Lung (tissue), 12 donors: Measurements from ENCODE around the gene GCC2. TPM values are rescaled to one million over a fixed set of nuclear protein-coding genes. Genes with fewer than 3 reads are reported as not detected.

Experiments used
- ATAC-seq: fragments of 200-7000 bp; cut with Tn5 transposase; one replicate; pipeline ENCODE4 v1.9.1; 2020; ENCODE audit warnings: moderate number of reproducible peaks; ENCODE audit not compliant: insufficient read depth, low FRiP score
- DNase-seq, 3 donors: peaks; one replicate each; pipeline ENCODE4 v3.0.0-alpha.2; 2013 to 2017
- H3K27ac ChIP-seq, 2 donors: one replicate each; pipeline ENCODE4 v1.5.1; 2013; ENCODE audit warnings: mild to moderate bottlenecking in 2 of 2, moderate library complexity in 2 of 2, control low read depth in 1 of 2, inconsistent platforms in 1 of 2, low read depth in 1 of 2, low read length in 1 of 2
- H3K27me3 ChIP-seq, 3 donors: one replicate each; pipeline ENCODE4 v1.5.1; 2013; ENCODE audit warnings: low read length in 2 of 3; ENCODE audit not compliant: control insufficient read depth in 3 of 3, insufficient read depth in 3 of 3
- H3K36me3 ChIP-seq, 4 donors: one replicate each; pipeline ENCODE4 v1.5.1; 2013; ENCODE audit warnings: low read length in 4 of 4, mild to moderate bottlenecking in 1 of 4, moderate library complexity in 1 of 4; ENCODE audit not compliant: control insufficient read depth in 4 of 4, insufficient read depth in 4 of 4
- H3K4me1 ChIP-seq, 5 donors: one replicate each; pipeline ENCODE4 v1.5.1; 2013; ENCODE audit warnings: low read length in 5 of 5, mild to moderate bottlenecking in 2 of 5, moderate library complexity in 1 of 5; ENCODE audit not compliant: control insufficient read depth in 5 of 5, insufficient read depth in 5 of 5
- H3K4me3 ChIP-seq: one replicate; pipeline ENCODE4 v1.5.1; 2013; ENCODE audit warnings: mild to moderate bottlenecking, control low read depth, moderate library complexity
- H3K9ac ChIP-seq, 2 donors: one replicate each; pipeline ENCODE4 v1.5.1; 2013; ENCODE audit warnings: low read length in 2 of 2, control low read depth in 1 of 2; ENCODE audit not compliant: insufficient read depth in 1 of 2
- H3K9me3 ChIP-seq, 4 donors: one replicate each; pipeline ENCODE4 v1.5.1; 2013; ENCODE audit warnings: low read length in 3 of 4, mild to moderate bottlenecking in 1 of 4, moderate library complexity in 1 of 4; ENCODE audit not compliant: control insufficient read depth in 4 of 4, insufficient read depth in 3 of 4
- WGBS, 2 donors: extraction: QIAGEN DNeasy Blood & Tissue Kit; methylation state at CpG; one replicate each; pipeline ENCODE4 v1.1.7; 2013; 5-methylcytosine and 5-hydroxymethylcytosine counted together
- polyA plus RNA-seq, 2 donors: library from polyadenylated mRNA; stranded (reverse); fragments of 200-250 nt; gene quantifications; one replicate each; pipeline ENCODE4 v1.2.1, GENCODE V29; 2013
- total RNA-seq, 2 donors: library from RNA; depleted of rRNA in 1 of 2; stranded (reverse); fragments of >200 nt in 1 of 2; gene quantifications; one replicate each; pipeline ENCODE4 v1.2.1, GENCODE V29; 2014 to 2021
- TF ChIP-seq, protein P1 (sequence below): IDR thresholded peaks from 2 replicates; pipeline ENCODE4 v1.5.1; 2012; ENCODE audit warnings: mild to moderate bottlenecking; ENCODE audit errors: control extremely low read depth, extremely low read depth
- donor health status: control.
- donor health status: control.
- donor health status: Bipolar disorder and iron deficiency.
- donor health status: healthy.
- donor health status: DM: yes; HTN: yes; CAD: no.

GCC2 gene
- total and polyA plus RNA-seq, 4 donors, result 10.4 to 111 (median 23.0) TPM

DNA sequence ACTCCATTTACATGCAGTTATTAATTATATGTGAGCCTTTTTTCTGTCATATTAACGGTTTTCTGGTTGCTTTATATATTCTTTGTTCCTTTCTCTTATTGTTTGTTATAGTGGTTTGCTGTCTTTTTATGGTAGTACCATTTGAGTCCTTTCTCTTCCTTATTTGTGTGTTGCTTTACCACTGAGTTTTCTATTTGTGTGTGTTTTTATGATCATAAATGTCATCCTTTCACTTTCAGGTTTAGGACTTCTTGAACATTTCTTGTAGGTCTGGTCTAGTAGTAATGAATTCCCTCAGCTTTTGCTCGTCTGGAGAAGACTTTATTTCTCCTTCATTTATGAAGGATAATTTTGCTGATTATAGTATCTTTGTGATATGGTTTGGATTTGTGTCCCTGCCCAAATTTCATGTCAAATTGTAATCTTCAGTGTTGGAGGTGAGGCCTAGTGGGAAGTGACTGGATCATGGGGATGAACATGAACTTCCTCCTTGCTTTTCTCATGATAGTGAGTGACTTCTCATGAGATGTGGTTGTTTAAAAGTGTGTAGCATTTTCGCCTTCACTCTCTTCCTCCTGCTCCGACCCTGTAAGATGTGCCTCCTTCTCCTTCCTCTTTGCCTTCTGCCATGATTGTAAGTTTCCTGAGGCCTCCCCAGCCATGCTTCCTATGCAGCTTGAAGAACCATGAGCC, 11.5 kb downstream of the GCC2 start:
- Histone ChIP-seq H3K36me3 (peaks cover 11 to 54% (median 32%) of the 10 kb centered on the region in 4 donors), H3K4me1 (peaks cover 0 to 1% (median 0%) of the 10 kb centered on the region in 5 donors)
- no peak for ATAC-seq

DNA sequence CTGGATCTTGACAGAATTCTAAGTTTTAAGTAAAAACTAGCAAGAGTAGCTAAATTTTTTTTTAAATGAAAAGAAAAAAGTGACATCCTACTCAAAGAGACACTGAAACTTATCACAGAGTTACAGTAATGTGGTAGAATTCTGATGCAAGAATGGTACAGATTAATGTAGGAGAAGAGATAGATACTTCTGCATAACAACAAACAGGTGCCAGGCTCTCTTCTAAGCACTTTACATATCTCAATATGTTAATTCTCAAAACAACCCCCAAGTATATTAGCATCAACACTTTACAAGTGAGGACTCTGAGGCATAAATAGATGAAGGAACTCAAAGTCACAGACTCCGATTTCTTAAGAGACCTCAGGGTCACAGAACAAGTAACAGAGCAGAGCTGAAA, 28.1 kb downstream of the GCC2 start:
- Histone ChIP-seq H3K9ac (no peak overlapping the region), H3K27me3 (no peaks in the 10 kb centered on the region), H3K36me3 (peaks cover 11 to 37% (median 16%) of the 10 kb centered on the region in 4 donors), H3K9me3 (no peaks in the 10 kb centered on the region), H3K4me1 (no peaks in the 10 kb centered on the region), H3K27ac (no peak overlapping the region), H3K4me3 (no peak overlapping the region)
- DNase-seq, result no peak
- TF ChIP-seq, protein P1, sequence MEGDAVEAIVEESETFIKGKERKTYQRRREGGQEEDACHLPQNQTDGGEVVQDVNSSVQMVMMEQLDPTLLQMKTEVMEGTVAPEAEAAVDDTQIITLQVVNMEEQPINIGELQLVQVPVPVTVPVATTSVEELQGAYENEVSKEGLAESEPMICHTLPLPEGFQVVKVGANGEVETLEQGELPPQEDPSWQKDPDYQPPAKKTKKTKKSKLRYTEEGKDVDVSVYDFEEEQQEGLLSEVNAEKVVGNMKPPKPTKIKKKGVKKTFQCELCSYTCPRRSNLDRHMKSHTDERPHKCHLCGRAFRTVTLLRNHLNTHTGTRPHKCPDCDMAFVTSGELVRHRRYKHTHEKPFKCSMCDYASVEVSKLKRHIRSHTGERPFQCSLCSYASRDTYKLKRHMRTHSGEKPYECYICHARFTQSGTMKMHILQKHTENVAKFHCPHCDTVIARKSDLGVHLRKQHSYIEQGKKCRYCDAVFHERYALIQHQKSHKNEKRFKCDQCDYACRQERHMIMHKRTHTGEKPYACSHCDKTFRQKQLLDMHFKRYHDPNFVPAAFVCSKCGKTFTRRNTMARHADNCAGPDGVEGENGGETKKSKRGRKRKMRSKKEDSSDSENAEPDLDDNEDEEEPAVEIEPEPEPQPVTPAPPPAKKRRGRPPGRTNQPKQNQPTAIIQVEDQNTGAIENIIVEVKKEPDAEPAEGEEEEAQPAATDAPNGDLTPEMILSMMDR, result no peak
- no peak for ATAC-seq
- WGBS, 2 donors, result 93 to 96% methylated on average over 1 of the region's 1 CpG

More for the DNA sequence above, 11.5 kb downstream of the GCC2 start:
- 74 to 83% methylated on average over 4 of the region's 4 CpGs for WGBS, 2 donors
- no peak overlapping the region for H3K9ac ChIP-seq
- H3K9me3 ChIP-seq, result peaks cover 0 to 2% (median 2%) of the 10 kb centered on the region in 4 donors
- no peak for DNase-seq
- H3K27ac ChIP-seq, result no peak overlapping the region
- H3K27me3 ChIP-seq, result no peaks in the 10 kb centered on the region
- TF ChIP-seq, protein P1, result no peak
- no peak overlapping the region for H3K4me3 ChIP-seq

DNA sequence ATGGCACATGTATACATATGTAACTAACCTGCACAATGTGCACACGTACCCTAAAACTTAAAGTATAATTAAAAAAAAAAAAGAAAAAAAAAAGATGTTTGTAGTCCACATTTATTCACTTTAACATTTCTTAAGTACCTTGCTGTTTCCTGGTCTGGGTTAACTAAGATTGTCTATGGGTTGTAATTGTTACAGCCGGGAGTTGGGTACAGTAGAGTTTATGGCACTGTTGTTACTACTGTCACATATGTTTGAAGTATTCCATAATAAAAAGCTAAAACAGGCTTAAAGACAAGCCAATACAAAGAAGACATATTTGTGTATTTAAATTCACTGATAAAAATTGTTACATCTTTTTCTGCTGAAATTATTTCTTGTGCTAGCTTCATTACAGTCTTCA, 36.2 kb downstream of the GCC2 start:
- WGBS, 2 donors, result 90 to 92% methylated on average over 2 of the region's 2 CpGs
- H3K4me3 ChIP-seq, result no peak overlapping the region
- H3K36me3 ChIP-seq, result peaks cover 7 to 41% (median 17%) of the 10 kb centered on the region in 4 donors
- no peaks in the 10 kb centered on the region for H3K9me3 ChIP-seq
- TF ChIP-seq, protein P1, result no peak
- ATAC-seq (no peak), DNase-seq (no peak)
- H3K4me1 ChIP-seq, result no peaks in the 10 kb centered on the region
- H3K9ac ChIP-seq, result no peak overlapping the region
- H3K27ac ChIP-seq, result no peak overlapping the region
- H3K27me3 ChIP-seq, result no peaks in the 10 kb centered on the region
